HepG2 (cell line): ENCODE measurements around the gene VPS26B. TPM values are rescaled to one million over a fixed set of nuclear protein-coding genes. Genes with fewer than 3 reads are reported as not detected.

Experiments used
- ARHGAP35 ChIP-seq: sonication (generic); formaldehyde crosslinking; IDR thresholded peaks from 2 replicates; pipeline ENCODE4 v1.9.0; 2022; ENCODE audit warnings: mild to moderate bottlenecking, inconsistent platforms, moderate library complexity, missing genetic modification reagents, borderline replicate concordance
- FOSL2 ChIP-seq: sonication (generic); formaldehyde crosslinking; IDR thresholded peaks from 2 replicates; pipeline ENCODE4 v1.4.0; 2020; ENCODE audit warnings: missing genetic modification reagents
- FOXA3 ChIP-seq: IDR thresholded peaks from 2 replicates; pipeline ENCODE4 v1.6.1; 2016; ENCODE audit warnings: missing genetic modification reagents, missing compliant biosample characterization
- GATAD2A ChIP-seq: IDR thresholded peaks from 2 replicates; pipeline ENCODE4 v1.6.1; 2016
- ISX ChIP-seq: sonication (generic); formaldehyde crosslinking; conservative IDR thresholded peaks from 2 replicates; pipeline ENCODE4 v1.5.0; 2020; ENCODE audit warnings: missing genetic modification reagents
- KDM6A ChIP-seq: IDR thresholded peaks from 2 replicates; pipeline ENCODE4 v1.6.1; 2016; ENCODE audit warnings: low read depth
- MLXIP ChIP-seq: sonication (generic); formaldehyde crosslinking; IDR thresholded peaks from 2 replicates; pipeline ENCODE4 v1.9.0; 2021; ENCODE audit warnings: missing genetic modification reagents, borderline replicate concordance
- ZNF138 ChIP-seq: sonication (generic); formaldehyde crosslinking; IDR thresholded peaks from 2 replicates; pipeline ENCODE4 v1.5.0; 2020; ENCODE audit warnings: mild to moderate bottlenecking, low read depth, missing genetic modification reagents
- ZNF3 ChIP-seq: IDR thresholded peaks from 2 replicates; pipeline ENCODE4 v1.7.0; 2017; ENCODE audit warnings: inconsistent platforms
- ZNF44 ChIP-seq: sonication (generic); formaldehyde crosslinking; IDR thresholded peaks from 2 replicates; pipeline ENCODE4 v1.5.1; 2020; ENCODE audit warnings: mild to moderate bottlenecking, missing genetic modification reagents
- ZNF644 ChIP-seq: IDR thresholded peaks from 2 replicates; pipeline ENCODE4 v1.6.1; 2016; ENCODE audit warnings: low read depth
- ZNF713 ChIP-seq: sonication (generic); formaldehyde crosslinking; IDR thresholded peaks from 2 replicates; pipeline ENCODE4 v1.4.0; 2020; ENCODE audit warnings: mild to moderate bottlenecking, missing genetic modification reagents
- ZNF737 ChIP-seq: sonication (generic); formaldehyde crosslinking; IDR thresholded peaks from 2 replicates; pipeline ENCODE4 v1.5.0; 2020; ENCODE audit warnings: missing genetic modification reagents, mild to moderate bottlenecking, borderline replicate concordance
- ZXDC ChIP-seq: sonication (generic); formaldehyde crosslinking; IDR thresholded peaks from 2 replicates; pipeline ENCODE4 v1.5.0; 2020; ENCODE audit warnings: mild to moderate bottlenecking, missing genetic modification reagents
- polyA plus RNA-seq, 8 experiments: library from polyadenylated mRNA; depleted of rRNA in 3 of 8; stranded (reverse) in 7 of 8; unstranded in 1 of 8; fragments of >200 nt; fragmentation: Illumina TruSeq in 4 of 8; extraction: Trizol in 4 of 8; gene quantifications; 2 replicates each; pipeline versions ENCODE4 v1.2.1 to v1.2.3, GENCODE V29; 2011 to 2016; ENCODE audit warnings: low read depth in 4 of 8, missing spikeins in 1 of 8, mixed read lengths in 1 of 8; ENCODE audit not compliant: insufficient read depth in 1 of 8
- total RNA-seq, 5 experiments: library from RNA; depleted of rRNA; stranded (reverse); fragments of >200 nt; fragmentation: Illumina TruSeq; extraction: Trizol; gene quantifications; 2 replicates each; pipeline ENCODE4 v1.2.3, GENCODE V29; 2016; ENCODE audit warnings: low read depth in 1 of 5
- TF ChIP-seq, protein P1 (sequence below): sonication (generic); formaldehyde crosslinking; IDR thresholded peaks from 2 replicates; pipeline ENCODE4 v1.5.0; 2020; ENCODE audit warnings: mild to moderate bottlenecking, missing genetic modification reagents, borderline replicate concordance
- TF ChIP-seq, protein P2 (sequence below): IDR thresholded peaks from 2 replicates; pipeline ENCODE4 v1.6.1; 2012; ENCODE audit warnings: inconsistent platforms

Gene VPS26B
- total and polyA plus RNA-seq, 2 of the 13 experiments (the other 11 are each of a cell fraction or from before 2014, with no cell fraction given) = 20.2 to 23.2 TPM

DNA sequence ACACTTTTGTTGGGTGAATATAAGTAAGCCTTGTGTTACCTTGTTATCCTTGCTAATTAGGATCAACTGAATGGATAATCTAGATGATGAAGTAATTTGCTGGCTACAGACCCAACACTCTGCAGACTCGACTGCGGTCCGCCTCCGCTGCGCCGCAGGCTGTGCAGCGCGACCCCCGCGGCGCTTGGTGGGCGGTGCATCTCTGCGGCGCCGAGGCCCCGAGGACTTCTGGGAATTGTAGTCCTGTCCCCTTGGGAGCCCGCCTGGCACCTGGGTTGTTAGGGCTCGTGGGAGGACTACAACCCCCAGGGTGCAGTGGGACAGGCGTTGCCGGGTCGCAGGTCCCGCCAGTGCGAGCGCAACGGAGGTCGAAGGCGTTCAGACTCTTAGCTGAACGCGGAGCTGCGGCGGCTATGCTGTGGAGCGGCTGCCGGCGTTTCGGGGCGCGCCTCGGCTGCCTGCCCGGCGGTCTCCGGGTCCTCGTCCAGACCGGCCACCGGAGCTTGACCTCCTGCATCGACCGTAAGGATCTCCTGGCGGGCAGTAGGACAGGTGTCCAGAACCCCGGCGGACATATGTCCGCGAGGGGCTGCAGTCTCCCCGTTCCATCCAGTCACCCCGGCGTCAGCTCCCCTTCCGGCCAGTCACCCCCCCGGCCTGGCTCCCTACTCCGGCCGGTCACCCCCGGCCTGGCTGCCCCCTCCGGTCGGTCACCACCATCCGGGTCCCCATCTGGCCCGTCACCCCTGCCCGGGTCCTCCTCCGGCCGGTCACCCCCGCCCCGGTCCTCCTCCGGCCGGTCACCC, 28.9 kb downstream of the VPS26B start, which contains the start of the genes ACAD8 and THYN1 (continued):
- TF ChIP-seq, protein P1, sequence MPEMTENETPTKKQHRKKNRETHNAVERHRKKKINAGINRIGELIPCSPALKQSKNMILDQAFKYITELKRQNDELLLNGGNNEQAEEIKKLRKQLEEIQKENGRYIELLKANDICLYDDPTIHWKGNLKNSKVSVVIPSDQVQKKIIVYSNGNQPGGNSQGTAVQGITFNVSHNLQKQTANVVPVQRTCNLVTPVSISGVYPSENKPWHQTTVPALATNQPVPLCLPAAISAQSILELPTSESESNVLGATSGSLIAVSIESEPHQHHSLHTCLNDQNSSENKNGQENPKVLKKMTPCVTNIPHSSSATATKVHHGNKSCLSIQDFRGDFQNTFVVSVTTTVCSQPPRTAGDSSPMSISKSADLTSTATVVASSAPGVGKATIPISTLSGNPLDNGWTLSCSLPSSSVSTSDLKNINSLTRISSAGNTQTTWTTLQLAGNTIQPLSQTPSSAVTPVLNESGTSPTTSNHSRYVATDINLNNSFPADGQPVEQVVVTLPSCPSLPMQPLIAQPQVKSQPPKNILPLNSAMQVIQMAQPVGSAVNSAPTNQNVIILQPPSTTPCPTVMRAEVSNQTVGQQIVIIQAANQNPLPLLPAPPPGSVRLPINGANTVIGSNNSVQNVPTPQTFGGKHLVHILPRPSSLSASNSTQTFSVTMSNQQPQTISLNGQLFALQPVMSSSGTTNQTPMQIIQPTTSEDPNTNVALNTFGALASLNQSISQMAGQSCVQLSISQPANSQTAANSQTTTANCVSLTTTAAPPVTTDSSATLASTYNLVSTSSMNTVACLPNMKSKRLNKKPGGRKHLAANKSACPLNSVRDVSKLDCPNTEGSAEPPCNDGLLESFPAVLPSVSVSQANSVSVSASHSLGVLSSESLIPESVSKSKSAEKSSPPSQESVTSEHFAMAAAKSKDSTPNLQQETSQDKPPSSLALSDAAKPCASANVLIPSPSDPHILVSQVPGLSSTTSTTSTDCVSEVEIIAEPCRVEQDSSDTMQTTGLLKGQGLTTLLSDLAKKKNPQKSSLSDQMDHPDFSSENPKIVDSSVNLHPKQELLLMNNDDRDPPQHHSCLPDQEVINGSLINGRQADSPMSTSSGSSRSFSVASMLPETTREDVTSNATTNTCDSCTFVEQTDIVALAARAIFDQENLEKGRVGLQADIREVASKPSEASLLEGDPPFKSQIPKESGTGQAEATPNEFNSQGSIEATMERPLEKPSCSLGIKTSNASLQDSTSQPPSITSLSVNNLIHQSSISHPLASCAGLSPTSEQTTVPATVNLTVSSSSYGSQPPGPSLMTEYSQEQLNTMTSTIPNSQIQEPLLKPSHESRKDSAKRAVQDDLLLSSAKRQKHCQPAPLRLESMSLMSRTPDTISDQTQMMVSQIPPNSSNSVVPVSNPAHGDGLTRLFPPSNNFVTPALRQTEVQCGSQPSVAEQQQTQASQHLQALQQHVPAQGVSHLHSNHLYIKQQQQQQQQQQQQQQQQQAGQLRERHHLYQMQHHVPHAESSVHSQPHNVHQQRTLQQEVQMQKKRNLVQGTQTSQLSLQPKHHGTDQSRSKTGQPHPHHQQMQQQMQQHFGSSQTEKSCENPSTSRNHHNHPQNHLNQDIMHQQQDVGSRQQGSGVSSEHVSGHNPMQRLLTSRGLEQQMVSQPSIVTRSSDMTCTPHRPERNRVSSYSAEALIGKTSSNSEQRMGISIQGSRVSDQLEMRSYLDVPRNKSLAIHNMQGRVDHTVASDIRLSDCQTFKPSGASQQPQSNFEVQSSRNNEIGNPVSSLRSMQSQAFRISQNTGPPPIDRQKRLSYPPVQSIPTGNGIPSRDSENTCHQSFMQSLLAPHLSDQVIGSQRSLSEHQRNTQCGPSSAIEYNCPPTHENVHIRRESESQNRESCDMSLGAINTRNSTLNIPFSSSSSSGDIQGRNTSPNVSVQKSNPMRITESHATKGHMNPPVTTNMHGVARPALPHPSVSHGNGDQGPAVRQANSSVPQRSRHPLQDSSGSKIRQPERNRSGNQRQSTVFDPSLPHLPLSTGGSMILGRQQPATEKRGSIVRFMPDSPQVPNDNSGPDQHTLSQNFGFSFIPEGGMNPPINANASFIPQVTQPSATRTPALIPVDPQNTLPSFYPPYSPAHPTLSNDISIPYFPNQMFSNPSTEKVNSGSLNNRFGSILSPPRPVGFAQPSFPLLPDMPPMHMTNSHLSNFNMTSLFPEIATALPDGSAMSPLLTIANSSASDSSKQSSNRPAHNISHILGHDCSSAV (CRISPR knock-in tag) = no peak
- TF ChIP-seq ARHGAP35 (CRISPR knock-in tag) (no peak; the same call in 1 of the 2 replicates), ZNF644 (CRISPR knock-in tag) (no peak), GATAD2A (no peak; the same call in 1 of the 2 replicates), ZNF138 (CRISPR knock-in tag) (no peak), KDM6A (no peak), FOSL2 (CRISPR knock-in tag) (no peak), ZNF44 (CRISPR knock-in tag) (peak; percentile 95; the same call in 1 of the 2 replicates), ZNF713 (CRISPR knock-in tag) (0 out of 2 replicates have a peak, but pooled peaks have one; percentile 76), FOXA3 (no peak; the same call in 1 of the 2 replicates), ZNF3 (CRISPR knock-in tag) (no peak), ZXDC (CRISPR knock-in tag) (no peak), ZNF737 (CRISPR knock-in tag) (no peak), MLXIP (CRISPR knock-in tag) (no peak), ISX (CRISPR knock-in tag) (no peak)
- TF ChIP-seq, protein P2, sequence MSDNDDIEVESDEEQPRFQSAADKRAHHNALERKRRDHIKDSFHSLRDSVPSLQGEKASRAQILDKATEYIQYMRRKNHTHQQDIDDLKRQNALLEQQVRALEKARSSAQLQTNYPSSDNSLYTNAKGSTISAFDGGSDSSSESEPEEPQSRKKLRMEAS = peak; percentile 29
